ENCODE results near the gene AMBRA1.

Gene AMBRA1

GRCh38 chr11:46367916-46368267, 225.9 kb downstream of the AMBRA1 start:
- no peaks in the 10 kb centered on the region for H3K9me3 ChIP-seq (ENCODE audit: control insufficient read depth in 5 of 5, low read length in 5 of 5)
- H3K4me1 ChIP-seq (ENCODE audit: control insufficient read depth in 5 of 5, insufficient read depth in 5 of 5, low read length in 5 of 5) = peaks cover 2 to 33% (median 27%) of the 10 kb centered on the region in 5 donors
- peaks cover 0 to 75% (median 55%) of the 10 kb centered on the region in 5 donors for H3K36me3 ChIP-seq (ENCODE audit: control insufficient read depth in 5 of 5, insufficient read depth in 5 of 5, low read length in 5 of 5)
- no peak overlapping the region for H3K9ac ChIP-seq (ENCODE audit: low read length in 5 of 5)
- H3K4me3 ChIP-seq (ENCODE audit: low read depth in 1 of 5, low read length in 5 of 5) = no peak overlapping the region
- no peaks in the 10 kb centered on the region for H3K27me3 ChIP-seq (ENCODE audit: control insufficient read depth in 5 of 5, insufficient read depth in 4 of 5, low read length in 5 of 5)
- H3K27ac ChIP-seq (ENCODE audit: low read depth, low read length) = no peak overlapping the region

- Histone ChIP-seq H3K4me3 (ENCODE audit: low read depth in 1 of 5, low read length in 5 of 5) (no peak overlapping the region), H3K27me3 (ENCODE audit: control insufficient read depth in 5 of 5, insufficient read depth in 4 of 5, low read length in 5 of 5) (no peaks in the 10 kb centered on the region), H3K9me3 (ENCODE audit: control insufficient read depth in 5 of 5, low read length in 5 of 5) (no peaks in the 10 kb centered on the region), H3K27ac (ENCODE audit: low read depth, low read length) (no peak overlapping the region), H3K4me1 (ENCODE audit: control insufficient read depth in 5 of 5, insufficient read depth in 5 of 5, low read length in 5 of 5) (peaks cover 6 to 38% (median 32%) of the 10 kb centered on the region in 5 donors), H3K36me3 (ENCODE audit: control insufficient read depth in 5 of 5, insufficient read depth in 5 of 5, low read length in 5 of 5) (peaks cover 0 to 69% (median 51%) of the 10 kb centered on the region in 5 donors), H3K9ac (ENCODE audit: low read length in 5 of 5) (no peak overlapping the region)
These were observed 226.4 kb downstream of the AMBRA1 start for GRCh38 chr11:46367244-46367915.

GRCh38 chr11:46366661-46367161, 227.1 kb downstream of the AMBRA1 start:
- Histone ChIP-seq H3K27me3 (ENCODE audit: control insufficient read depth in 5 of 5, insufficient read depth in 4 of 5, low read length in 5 of 5) (no peaks in the 10 kb centered on the region), H3K27ac (ENCODE audit: low read depth, low read length) (no peak overlapping the region), H3K36me3 (ENCODE audit: control insufficient read depth in 5 of 5, insufficient read depth in 5 of 5, low read length in 5 of 5) (peaks cover 0 to 63% (median 45%) of the 10 kb centered on the region in 5 donors), H3K9me3 (ENCODE audit: control insufficient read depth in 5 of 5, low read length in 5 of 5) (no peaks in the 10 kb centered on the region), H3K9ac (ENCODE audit: low read length in 5 of 5) (no peak overlapping the region), H3K4me3 (ENCODE audit: low read depth in 1 of 5, low read length in 5 of 5) (no peak overlapping the region), H3K4me1 (ENCODE audit: control insufficient read depth in 5 of 5, insufficient read depth in 5 of 5, low read length in 5 of 5) (peaks cover 6 to 45% (median 38%) of the 10 kb centered on the region in 5 donors)

- H3K36me3 ChIP-seq (ENCODE audit: control insufficient read depth in 5 of 5, insufficient read depth in 5 of 5, low read length in 5 of 5) = peaks cover 0 to 58% (median 41%) of the 10 kb centered on the region in 5 donors
- no peaks in the 10 kb centered on the region for H3K9me3 ChIP-seq (ENCODE audit: control insufficient read depth in 5 of 5, low read length in 5 of 5)
- H3K27ac ChIP-seq (ENCODE audit: low read depth, low read length) = no peak overlapping the region
- H3K9ac ChIP-seq (ENCODE audit: low read length in 5 of 5) = no peak overlapping the region
- H3K27me3 ChIP-seq (ENCODE audit: control insufficient read depth in 5 of 5, insufficient read depth in 4 of 5, low read length in 5 of 5) = no peaks in the 10 kb centered on the region
- H3K4me1 ChIP-seq (ENCODE audit: control insufficient read depth in 5 of 5, insufficient read depth in 5 of 5, low read length in 5 of 5) = peaks cover 6 to 50% (median 43%) of the 10 kb centered on the region in 5 donors
- H3K4me3 ChIP-seq (ENCODE audit: low read depth in 1 of 5, low read length in 5 of 5) = no peak overlapping the region
These were observed 227.6 kb downstream of the AMBRA1 start for GRCh38 chr11:46366260-46366659.

- Histone ChIP-seq H3K36me3 (ENCODE audit: control insufficient read depth in 5 of 5, insufficient read depth in 5 of 5, low read length in 5 of 5) (peaks cover 0 to 45% (median 30%) of the 10 kb centered on the region in 5 donors), H3K27me3 (ENCODE audit: control insufficient read depth in 5 of 5, insufficient read depth in 4 of 5, low read length in 5 of 5) (no peaks in the 10 kb centered on the region), H3K9ac (ENCODE audit: low read length in 5 of 5) (peak overlapping the region in 1 of 5 donors; percentile 44), H3K27ac (ENCODE audit: low read depth, low read length) (no peak overlapping the region), H3K9me3 (ENCODE audit: control insufficient read depth in 5 of 5, low read length in 5 of 5) (no peaks in the 10 kb centered on the region), H3K4me3 (ENCODE audit: low read depth in 1 of 5, low read length in 5 of 5) (no peak overlapping the region), H3K4me1 (ENCODE audit: control insufficient read depth in 5 of 5, insufficient read depth in 5 of 5, low read length in 5 of 5) (peaks cover 8 to 57% (median 51%) of the 10 kb centered on the region in 5 donors)
These were observed 229.0 kb downstream of the AMBRA1 start for GRCh38 chr11:46364791-46365190.

GRCh38 chr11:46364056-46364455, 229.8 kb downstream of the AMBRA1 start:
- Histone ChIP-seq H3K27me3 (ENCODE audit: control insufficient read depth in 5 of 5, insufficient read depth in 4 of 5, low read length in 5 of 5) (no peaks in the 10 kb centered on the region), H3K27ac (ENCODE audit: low read depth, low read length) (no peak overlapping the region), H3K4me3 (ENCODE audit: low read depth in 1 of 5, low read length in 5 of 5) (no peak overlapping the region), H3K9me3 (ENCODE audit: control insufficient read depth in 5 of 5, low read length in 5 of 5) (no peaks in the 10 kb centered on the region), H3K9ac (ENCODE audit: low read length in 5 of 5) (no peak overlapping the region), H3K4me1 (ENCODE audit: control insufficient read depth in 5 of 5, insufficient read depth in 5 of 5, low read length in 5 of 5) (peaks cover 8 to 57% (median 51%) of the 10 kb centered on the region in 5 donors), H3K36me3 (ENCODE audit: control insufficient read depth in 5 of 5, insufficient read depth in 5 of 5, low read length in 5 of 5) (peaks cover 0 to 38% (median 24%) of the 10 kb centered on the region in 5 donors)

- Histone ChIP-seq H3K4me1 (ENCODE audit: control insufficient read depth in 5 of 5, insufficient read depth in 5 of 5, low read length in 5 of 5) (peaks cover 8 to 57% (median 51%) of the 10 kb centered on the region in 5 donors), H3K36me3 (ENCODE audit: control insufficient read depth in 5 of 5, insufficient read depth in 5 of 5, low read length in 5 of 5) (peaks cover 0 to 35% (median 21%) of the 10 kb centered on the region in 5 donors), H3K27me3 (ENCODE audit: control insufficient read depth in 5 of 5, insufficient read depth in 4 of 5, low read length in 5 of 5) (no peaks in the 10 kb centered on the region), H3K27ac (ENCODE audit: low read depth, low read length) (no peak overlapping the region), H3K9ac (ENCODE audit: low read length in 5 of 5) (peak overlapping the region in 3 of 5 donors; percentile 10 to 79 (median 48)), H3K4me3 (ENCODE audit: low read depth in 1 of 5, low read length in 5 of 5) (peak overlapping the region in 3 of 5 donors; percentile 36 to 62 (median 52)), H3K9me3 (ENCODE audit: control insufficient read depth in 5 of 5, low read length in 5 of 5) (no peaks in the 10 kb centered on the region)
These were observed 230.3 kb downstream of the AMBRA1 start for GRCh38 chr11:46363455-46364005.

- Histone ChIP-seq H3K9ac (ENCODE audit: low read length in 5 of 5) (peak overlapping the region in 3 of 5 donors; percentile 48 to 83 (median 79)), H3K36me3 (ENCODE audit: control insufficient read depth in 5 of 5, insufficient read depth in 5 of 5, low read length in 5 of 5) (peaks cover 0 to 30% (median 16%) of the 10 kb centered on the region in 5 donors), H3K4me3 (ENCODE audit: low read depth in 1 of 5, low read length in 5 of 5) (peak overlapping the region in 3 of 5 donors; percentile 11 to 62 (median 52)), H3K4me1 (ENCODE audit: control insufficient read depth in 5 of 5, insufficient read depth in 5 of 5, low read length in 5 of 5) (peaks cover 8 to 57% (median 51%) of the 10 kb centered on the region in 5 donors), H3K27ac (ENCODE audit: low read depth, low read length) (peak overlapping the region; percentile 69), H3K9me3 (ENCODE audit: control insufficient read depth in 5 of 5, low read length in 5 of 5) (no peaks in the 10 kb centered on the region), H3K27me3 (ENCODE audit: control insufficient read depth in 5 of 5, insufficient read depth in 4 of 5, low read length in 5 of 5) (no peaks in the 10 kb centered on the region)
These were observed 230.8 kb downstream of the AMBRA1 start for GRCh38 chr11:46363031-46363407.

- peak overlapping the region in 4 of 5 donors; percentile 0 to 62 (median 51) for H3K4me3 ChIP-seq (ENCODE audit: low read depth in 1 of 5, low read length in 5 of 5)
- peak overlapping the region; percentile 69 for H3K27ac ChIP-seq (ENCODE audit: low read depth, low read length)
- no peaks in the 10 kb centered on the region for H3K9me3 ChIP-seq (ENCODE audit: control insufficient read depth in 5 of 5, low read length in 5 of 5)
- peaks cover 8 to 53% (median 47%) of the 10 kb centered on the region in 5 donors for H3K4me1 ChIP-seq (ENCODE audit: control insufficient read depth in 5 of 5, insufficient read depth in 5 of 5, low read length in 5 of 5)
- peak overlapping the region; percentile 45 to 83 (median 70) for H3K9ac ChIP-seq (ENCODE audit: low read length in 5 of 5)
- no peaks in the 10 kb centered on the region for H3K27me3 ChIP-seq (ENCODE audit: control insufficient read depth in 5 of 5, insufficient read depth in 4 of 5, low read length in 5 of 5)
- peaks cover 0 to 26% (median 13%) of the 10 kb centered on the region in 5 donors for H3K36me3 ChIP-seq (ENCODE audit: control insufficient read depth in 5 of 5, insufficient read depth in 5 of 5, low read length in 5 of 5)
These were observed 231.4 kb downstream of the AMBRA1 start for GRCh38 chr11:46362156-46363030.

Measured in subcutaneous abdominal adipose tissue (tissue), 5 donors.